Measurements from ENCODE around the gene EPB41L4A. TPM values are rescaled to one million over a fixed set of nuclear protein-coding genes. Genes with fewer than 3 reads are reported as not detected.

The EPB41L4A gene
- total and polyA plus RNA-seq, 2 donors (not counting 3 experiments of a cell fraction or from before 2014, with no cell fraction given), result 6.0 to 17.9 TPM

GRCh38 chr5:112418659-112419163 is 366 bp downstream of the EPB41L4A start:
- Histone ChIP-seq H3K36me3 (ENCODE audit: control insufficient read depth in 2 of 2, extremely low read depth in 1 of 2, insufficient read depth in 2 of 2, low read length in 2 of 2) (no peaks in the 10 kb centered on the region), H3K9me1 (replicated peaks; ENCODE audit: control insufficient read depth, extremely low read depth, insufficient read depth, low read length) (no peaks in the 10 kb centered on the region), H3K4me1 (ENCODE audit: control insufficient read depth, extremely low read depth, insufficient read depth, low read length) (peaks cover 7% of the 10 kb centered on the region), H3K9ac (replicated peaks; ENCODE audit: extremely low read depth, insufficient read depth, low read length) (peak overlapping the region; percentile 74), H4K20me1 (replicated peaks; ENCODE audit: control insufficient read depth, extremely low read depth, insufficient read depth, low read length) (no peaks in the 10 kb centered on the region), H3K4me2 (ENCODE audit: insufficient read depth, low read length) (peak overlapping the region; percentile 94), H3K79me2 (ENCODE audit: control insufficient read depth, insufficient read depth, low read length) (no peaks in the 10 kb centered on the region), H3K27ac (ENCODE audit: insufficient read depth, low read depth, low read length) (peak overlapping the region; percentile 39), H2AFZ (ENCODE audit: low read depth, low read length) (peak overlapping the region; percentile 93), H3K27me3 (ENCODE audit: control insufficient read depth in 2 of 2, insufficient read depth in 2 of 2, low read length in 2 of 2) (no peaks in the 10 kb centered on the region), H3K9me3 (replicated peaks; ENCODE audit: control insufficient read depth, insufficient read depth, low read length) (no peaks in the 10 kb centered on the region), H3K4me3 (replicated peaks in 1 of 3; ENCODE audit: insufficient read depth in 1 of 3, low read depth in 1 of 3, low read length in 3 of 3) (peak overlapping the region; percentile 80 to 97 (median 91))
- FAIRE-seq (no peak), DNase-seq (ENCODE audit: low read depth, low spot score) (peak; percentile 42)
- intact Hi-C loops (cut with micrococcal nuclease) (loop anchor here (1.0 to 10.0 kb wide), 4 partner anchors 86 to 906 kb away; partner anchors contain the start of gene STARD4), dilution Hi-C loops (cut with MboI; ENCODE audit: extremely low pct_ligation_motif_present, low sequenced_read_pairs) (no loop called here)
- TF ChIP-seq POLR2A (IDR thresholded peaks at IDR 0.05; ENCODE audit: low read depth, low read length) (no peak), POLR2AphosphoS5 (IDR thresholded peaks at IDR 0.05; ENCODE audit: insufficient read depth, low read depth, low read length) (peak; percentile 8), EZH2 (IDR thresholded peaks at IDR 0.05; ENCODE audit: borderline replicate concordance, low read depth, low read length, severe bottlenecking) (no peak), GATA2 (IDR thresholded peaks at IDR 0.05; ENCODE audit: insufficient read depth, insufficient read length, low read depth, low read length) (no peak)
- CTCF ChIA-PET, result interaction anchor here (1.0 to 7.5 kb wide), 23 partner anchors 11 to 1261 kb away, joined by 3 to 230 read pairs (median 13); no protein-coding TSS in a partner anchor
- POLR2A ChIA-PET, result no interaction called here
- no TSS peak for BruUV-seq (replicated peaks)

- BruUV-seq (replicated peaks), result TSS peak; percentile 19
- Histone ChIP-seq H3K27ac (ENCODE audit: insufficient read depth, low read depth, low read length) (peak overlapping the region; percentile 39), H3K79me2 (ENCODE audit: control insufficient read depth, insufficient read depth, low read length) (peaks cover 2% of the 10 kb centered on the region), H4K20me1 (replicated peaks; ENCODE audit: control insufficient read depth, extremely low read depth, insufficient read depth, low read length) (no peaks in the 10 kb centered on the region), H3K4me2 (ENCODE audit: insufficient read depth, low read length) (peak overlapping the region; percentile 94), H3K9ac (replicated peaks; ENCODE audit: extremely low read depth, insufficient read depth, low read length) (peak overlapping the region; percentile 74), H2AFZ (ENCODE audit: low read depth, low read length) (peak overlapping the region; percentile 93), H3K4me1 (ENCODE audit: control insufficient read depth, extremely low read depth, insufficient read depth, low read length) (peaks cover 12% of the 10 kb centered on the region), H3K9me3 (replicated peaks; ENCODE audit: control insufficient read depth, insufficient read depth, low read length) (no peaks in the 10 kb centered on the region), H3K36me3 (ENCODE audit: control insufficient read depth in 2 of 2, extremely low read depth in 1 of 2, insufficient read depth in 2 of 2, low read length in 2 of 2) (no peaks in the 10 kb centered on the region), H3K27me3 (ENCODE audit: control insufficient read depth in 2 of 2, insufficient read depth in 2 of 2, low read length in 2 of 2) (no peaks in the 10 kb centered on the region), H3K4me3 (replicated peaks in 1 of 3; ENCODE audit: insufficient read depth in 1 of 3, low read depth in 1 of 3, low read length in 3 of 3) (peak overlapping the region; percentile 80 to 97 (median 91)), H3K9me1 (replicated peaks; ENCODE audit: control insufficient read depth, extremely low read depth, insufficient read depth, low read length) (no peaks in the 10 kb centered on the region)
- dilution Hi-C loops (cut with MboI; ENCODE audit: extremely low pct_ligation_motif_present, low sequenced_read_pairs) (no loop called here), intact Hi-C loops (cut with micrococcal nuclease) (loop anchor here (2.0 to 10.0 kb wide), 3 partner anchors 85 to 906 kb away; partner anchors contain the start of gene STARD4)
- DNase-seq (ENCODE audit: low read depth, low spot score), result peak; percentile 80
- TF ChIP-seq GATA2 (IDR thresholded peaks at IDR 0.05; ENCODE audit: insufficient read depth, insufficient read length, low read depth, low read length) (peak; percentile 66), POLR2A (IDR thresholded peaks at IDR 0.05; ENCODE audit: low read depth, low read length) (no peak), MAX (IDR thresholded peaks at IDR 0.05; ENCODE audit: insufficient read depth, insufficient read length) (no peak)
- CTCF ChIA-PET, result interaction anchor here (1.0 to 7.5 kb wide), 14 partner anchors 11 to 339 kb away, joined by 3 to 230 read pairs (median 6); no protein-coding TSS in a partner anchor
- POLR2A ChIA-PET, result no interaction called here
- peak; percentile 83 for FAIRE-seq
Measured at GRCh38 chr5:112417931-112418658, 982 bp downstream of the EPB41L4A start.
